Fibroblast of mammary gland (primary cell): ENCODE measurements around the gene PRKCB.

Experiments
- DNase-seq: peaks from one replicate; pipeline ENCODE4 v3.0.0-alpha.2; 2010; ENCODE audit warnings: low read depth
- H3K4me3 ChIP-seq: 2 replicates; pipeline ENCODE4 v1.5.1; 2011; ENCODE audit warnings: low read depth, mild to moderate bottlenecking, low read length, moderate library complexity; ENCODE audit not compliant: control insufficient read depth
- TF ChIP-seq, protein P1 (sequence below): conservative IDR thresholded peaks from 2 replicates; pipeline ENCODE4 v1.5.1; 2011; ENCODE audit warnings: low read depth, low read length, inconsistent platforms; ENCODE audit not compliant: control insufficient read depth, insufficient read depth

PRKCB gene

DNA sequence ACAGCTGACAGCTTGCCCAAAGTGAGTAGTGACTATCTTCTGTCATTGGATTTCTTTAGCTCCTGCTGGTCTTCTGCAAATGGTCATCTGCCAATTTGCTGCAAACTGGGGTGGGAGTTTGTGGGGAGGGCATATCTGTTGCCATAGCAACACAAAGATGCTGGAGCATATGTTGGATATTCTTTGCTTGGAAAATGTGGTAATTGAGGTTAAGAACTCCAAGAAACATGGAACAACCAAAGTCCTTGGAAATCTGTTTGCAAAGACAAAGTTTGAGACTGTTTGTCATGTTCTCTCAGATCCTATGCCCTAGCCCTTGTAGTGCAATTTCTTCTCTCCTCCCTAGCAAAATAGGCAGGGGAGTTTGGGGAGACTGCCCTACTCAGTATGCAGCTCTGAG lies 155.3 kb downstream of the PRKCB start:
- DNase-seq = no peak
- TF ChIP-seq, protein P1, sequence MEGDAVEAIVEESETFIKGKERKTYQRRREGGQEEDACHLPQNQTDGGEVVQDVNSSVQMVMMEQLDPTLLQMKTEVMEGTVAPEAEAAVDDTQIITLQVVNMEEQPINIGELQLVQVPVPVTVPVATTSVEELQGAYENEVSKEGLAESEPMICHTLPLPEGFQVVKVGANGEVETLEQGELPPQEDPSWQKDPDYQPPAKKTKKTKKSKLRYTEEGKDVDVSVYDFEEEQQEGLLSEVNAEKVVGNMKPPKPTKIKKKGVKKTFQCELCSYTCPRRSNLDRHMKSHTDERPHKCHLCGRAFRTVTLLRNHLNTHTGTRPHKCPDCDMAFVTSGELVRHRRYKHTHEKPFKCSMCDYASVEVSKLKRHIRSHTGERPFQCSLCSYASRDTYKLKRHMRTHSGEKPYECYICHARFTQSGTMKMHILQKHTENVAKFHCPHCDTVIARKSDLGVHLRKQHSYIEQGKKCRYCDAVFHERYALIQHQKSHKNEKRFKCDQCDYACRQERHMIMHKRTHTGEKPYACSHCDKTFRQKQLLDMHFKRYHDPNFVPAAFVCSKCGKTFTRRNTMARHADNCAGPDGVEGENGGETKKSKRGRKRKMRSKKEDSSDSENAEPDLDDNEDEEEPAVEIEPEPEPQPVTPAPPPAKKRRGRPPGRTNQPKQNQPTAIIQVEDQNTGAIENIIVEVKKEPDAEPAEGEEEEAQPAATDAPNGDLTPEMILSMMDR = no peak
- no peak overlapping the region for H3K4me3 ChIP-seq

DNA sequence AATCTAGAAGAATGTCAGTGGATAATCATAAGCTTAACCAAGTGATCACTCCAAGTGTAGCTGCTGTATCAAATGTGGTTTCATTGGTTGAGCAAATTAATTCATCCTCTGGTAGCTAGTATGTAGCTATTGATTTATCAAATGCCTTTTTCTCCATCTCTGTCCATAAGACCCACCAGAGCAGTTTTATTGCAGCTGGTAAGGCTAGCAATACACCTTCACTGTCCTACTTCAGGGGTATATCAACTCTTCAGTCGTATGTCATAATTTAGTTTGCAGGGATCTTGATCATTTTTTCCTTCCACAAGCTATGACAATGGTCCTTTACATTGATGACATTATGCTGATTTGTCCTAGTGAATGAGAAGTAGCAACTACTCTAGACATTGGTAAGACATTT lies 158.8 kb downstream of the PRKCB start:
- TF ChIP-seq, protein P1 = no peak
- DNase-seq = no peak
- H3K4me3 ChIP-seq = no peak overlapping the region

DNA sequence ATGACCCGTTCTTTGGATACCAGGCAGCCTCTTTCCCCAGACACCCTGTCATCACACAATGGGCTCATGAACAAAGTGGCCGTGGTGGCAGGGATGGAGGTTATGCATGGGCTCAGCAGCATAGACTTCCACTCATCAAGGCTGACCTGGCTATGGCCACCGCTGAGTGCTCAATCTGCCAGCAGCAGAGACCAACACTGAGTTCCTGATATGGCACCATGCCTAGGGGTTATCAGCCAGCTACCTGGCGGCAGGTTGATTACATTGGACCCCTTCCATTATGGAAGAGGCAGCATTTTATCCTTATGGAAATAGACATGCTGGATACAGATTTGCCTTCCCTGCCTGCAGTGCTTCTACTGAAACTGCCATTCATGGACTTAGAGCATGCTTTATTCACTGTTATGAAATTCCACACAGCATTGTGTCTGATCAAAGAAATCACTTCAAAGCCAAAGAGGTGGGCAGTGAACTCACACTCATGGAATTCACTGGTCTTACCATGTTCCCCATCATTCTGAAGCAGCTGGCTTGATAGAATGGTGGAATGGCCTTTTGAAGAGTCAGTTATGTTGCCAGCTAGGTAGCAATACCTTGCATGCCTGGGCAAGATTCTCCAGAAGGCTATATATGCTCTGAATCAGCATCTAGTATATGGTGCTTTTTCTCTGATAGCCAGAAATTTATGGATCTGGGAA lies 160.6 kb downstream of the PRKCB start:
- DNase-seq = no peak
- TF ChIP-seq, protein P1 = no peak
- H3K4me3 ChIP-seq = no peak overlapping the region

DNA sequence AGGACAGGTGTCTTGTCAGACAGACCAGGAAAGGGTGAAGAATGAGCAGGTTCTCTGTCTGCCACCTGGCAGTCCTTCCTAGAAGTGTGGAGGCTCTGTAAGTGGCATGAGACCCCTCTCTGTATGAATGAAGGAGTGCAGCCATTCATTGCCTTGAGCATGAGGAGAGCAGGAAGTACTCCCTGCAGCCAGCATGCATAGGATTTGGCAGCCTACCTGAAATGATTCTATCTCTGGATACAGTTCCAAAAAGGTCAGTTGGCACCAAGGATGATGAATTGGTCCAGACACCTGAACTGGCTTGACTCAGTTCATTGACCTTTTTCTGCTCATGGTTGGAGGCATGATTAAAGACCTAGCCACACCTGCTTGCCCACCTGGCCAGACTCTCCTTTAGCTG lies 163.0 kb downstream of the PRKCB start:
- no peak for DNase-seq
- TF ChIP-seq, protein P1 = no peak
- H3K4me3 ChIP-seq = no peak overlapping the region

DNA sequence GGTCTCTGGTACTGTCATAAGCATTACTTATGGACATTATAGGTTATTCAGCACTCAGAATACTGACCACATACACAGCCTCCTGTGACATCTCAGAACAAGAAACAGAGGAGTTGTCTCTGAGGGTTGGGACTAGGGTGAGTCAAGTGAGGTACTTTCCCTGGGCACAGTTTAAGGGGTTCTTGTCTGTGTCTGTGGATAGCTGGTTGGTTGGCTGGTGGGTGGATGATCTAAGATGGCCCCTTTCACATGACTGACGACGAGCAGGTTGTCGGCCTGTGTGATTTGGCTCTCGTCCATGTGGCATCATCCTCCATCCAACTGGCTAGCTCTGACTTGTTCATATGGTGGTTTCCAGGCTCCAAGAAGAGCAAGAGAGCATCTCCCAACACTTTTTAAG lies 163.9 kb downstream of the PRKCB start:
- TF ChIP-seq, protein P1 = no peak
- DNase-seq = no peak
- H3K4me3 ChIP-seq = no peak overlapping the region

DNA sequence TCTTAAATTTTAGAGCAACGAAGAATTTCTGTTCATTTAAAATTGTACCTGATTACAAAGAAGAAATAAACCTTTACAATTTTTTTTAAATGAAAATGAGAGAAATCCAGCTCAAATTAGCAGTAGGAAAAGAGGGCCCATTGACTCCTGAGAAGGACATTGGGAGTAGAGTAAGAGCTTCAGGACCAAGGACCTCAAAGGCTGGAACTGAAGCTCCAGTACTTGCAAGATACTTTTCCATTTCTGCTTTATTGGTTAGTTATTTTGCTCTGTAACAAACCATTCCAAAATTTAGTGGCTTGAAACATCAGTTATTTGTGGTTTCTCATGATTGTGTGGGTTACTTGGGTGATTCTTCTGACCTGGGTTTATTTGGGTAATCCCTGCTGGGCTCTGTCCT lies 165.9 kb downstream of the PRKCB start:
- no peak for DNase-seq
- H3K4me3 ChIP-seq = no peak overlapping the region
- TF ChIP-seq, protein P1 = no peak

DNA sequence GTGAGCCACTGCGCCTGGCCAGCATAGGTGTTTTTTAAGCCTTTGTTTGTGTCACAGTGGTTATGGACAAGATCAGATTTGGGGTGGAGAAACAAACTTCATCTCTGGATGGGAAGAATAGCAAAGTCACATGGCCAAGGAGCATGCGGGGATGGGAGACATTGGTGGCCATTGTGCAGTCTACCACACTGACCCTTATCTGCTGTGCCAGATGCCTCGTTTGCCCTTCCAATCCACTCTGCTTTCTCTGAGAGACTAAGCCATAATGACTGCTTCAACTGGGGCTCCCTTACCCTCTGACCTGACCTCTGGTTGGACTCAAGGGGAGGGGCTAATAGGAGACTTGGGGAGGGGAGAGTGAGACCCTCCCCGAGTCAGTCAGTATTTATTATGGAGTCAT lies 166.8 kb downstream of the PRKCB start:
- no peak for DNase-seq
- H3K4me3 ChIP-seq = no peak overlapping the region
- TF ChIP-seq, protein P1 = no peak
